ENCODE data around the gene VTI1A. TPM values are rescaled to one million over a fixed set of nuclear protein-coding genes. Genes with fewer than 3 reads are reported as not detected.

The VTI1A gene
- total and polyA plus RNA-seq, 2 of the 13 experiments (the other 11 are each of a cell fraction or from before 2014, with no cell fraction given): 11.7 to 32.7 TPM

DNA sequence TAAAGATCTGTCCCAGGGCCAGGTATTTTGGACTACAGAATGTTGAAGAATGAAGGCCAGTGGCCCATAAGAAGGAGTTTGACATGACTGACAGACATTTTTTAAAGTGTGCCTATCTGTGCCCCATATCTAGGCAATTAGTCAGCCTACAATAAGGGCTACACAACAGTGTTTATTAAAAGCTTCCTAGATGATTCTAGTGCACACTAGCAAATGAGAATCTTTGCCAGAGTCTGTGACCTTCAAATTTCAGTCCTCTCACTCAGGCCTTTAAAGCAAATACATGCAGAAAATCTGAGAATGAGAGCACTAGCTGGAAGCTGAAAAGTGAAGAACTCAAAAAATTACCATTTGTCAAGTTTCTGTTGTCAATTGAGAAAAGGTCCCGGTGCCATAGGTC, 208.7 kb downstream of the VTI1A start:
- BruUV-seq (replicated peaks): no TSS peak
- H3K27ac ChIP-seq (ENCODE audit: extremely low read length, insufficient read depth, low read length): peak overlapping the region; percentile 19
- ChIA-PET CTCF (ENCODE audit: low intra/inter-chr PET ratio, low total read pairs) (no interaction called here), POLR2A (interaction anchor here (0.7 kb wide), 1 partner anchor 18 kb away, joined by 3 read pairs; no protein-coding TSS in a partner anchor)
- no peaks in the 10 kb centered on the region for H4K20me1 ChIP-seq (ENCODE audit: insufficient read depth, low read length)
- no peak overlapping the region for H2AFZ ChIP-seq (ENCODE audit: low read length)
- intact Hi-C loops (cut with micrococcal nuclease; ENCODE audit: unreplicated experiment): no loop called here
- peaks cover 84% of the 10 kb centered on the region for H3K4me1 ChIP-seq (ENCODE audit: insufficient read depth, low read length)
- H3K4me3 ChIP-seq (replicated peaks in 1 of 3; ENCODE audit: insufficient read depth in 1 of 3, low read depth in 2 of 3, low read length in 3 of 3): no peak overlapping the region
- TF ChIP-seq, protein P1, sequence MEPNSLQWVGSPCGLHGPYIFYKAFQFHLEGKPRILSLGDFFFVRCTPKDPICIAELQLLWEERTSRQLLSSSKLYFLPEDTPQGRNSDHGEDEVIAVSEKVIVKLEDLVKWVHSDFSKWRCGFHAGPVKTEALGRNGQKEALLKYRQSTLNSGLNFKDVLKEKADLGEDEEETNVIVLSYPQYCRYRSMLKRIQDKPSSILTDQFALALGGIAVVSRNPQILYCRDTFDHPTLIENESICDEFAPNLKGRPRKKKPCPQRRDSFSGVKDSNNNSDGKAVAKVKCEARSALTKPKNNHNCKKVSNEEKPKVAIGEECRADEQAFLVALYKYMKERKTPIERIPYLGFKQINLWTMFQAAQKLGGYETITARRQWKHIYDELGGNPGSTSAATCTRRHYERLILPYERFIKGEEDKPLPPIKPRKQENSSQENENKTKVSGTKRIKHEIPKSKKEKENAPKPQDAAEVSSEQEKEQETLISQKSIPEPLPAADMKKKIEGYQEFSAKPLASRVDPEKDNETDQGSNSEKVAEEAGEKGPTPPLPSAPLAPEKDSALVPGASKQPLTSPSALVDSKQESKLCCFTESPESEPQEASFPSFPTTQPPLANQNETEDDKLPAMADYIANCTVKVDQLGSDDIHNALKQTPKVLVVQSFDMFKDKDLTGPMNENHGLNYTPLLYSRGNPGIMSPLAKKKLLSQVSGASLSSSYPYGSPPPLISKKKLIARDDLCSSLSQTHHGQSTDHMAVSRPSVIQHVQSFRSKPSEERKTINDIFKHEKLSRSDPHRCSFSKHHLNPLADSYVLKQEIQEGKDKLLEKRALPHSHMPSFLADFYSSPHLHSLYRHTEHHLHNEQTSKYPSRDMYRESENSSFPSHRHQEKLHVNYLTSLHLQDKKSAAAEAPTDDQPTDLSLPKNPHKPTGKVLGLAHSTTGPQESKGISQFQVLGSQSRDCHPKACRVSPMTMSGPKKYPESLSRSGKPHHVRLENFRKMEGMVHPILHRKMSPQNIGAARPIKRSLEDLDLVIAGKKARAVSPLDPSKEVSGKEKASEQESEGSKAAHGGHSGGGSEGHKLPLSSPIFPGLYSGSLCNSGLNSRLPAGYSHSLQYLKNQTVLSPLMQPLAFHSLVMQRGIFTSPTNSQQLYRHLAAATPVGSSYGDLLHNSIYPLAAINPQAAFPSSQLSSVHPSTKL (CRISPR knock-in tag; IDR thresholded peaks at IDR 0.05): peak; percentile 34; the same call in 1 of the 2 replicates
- TF ChIP-seq CREB1 (IDR thresholded peaks at IDR 0.05) (no peak), CREB1 (CRISPR knock-in tag; IDR thresholded peaks at IDR 0.05) (peak; percentile 38; the same call in 1 of the 2 replicates), ZNF710 (CRISPR knock-in tag; IDR thresholded peaks at IDR 0.05; ENCODE audit: borderline replicate concordance) (no peak), ZNF761 (CRISPR knock-in tag; conservative IDR thresholded peaks at IDR 0.05) (no peak), ZFX (CRISPR knock-in tag; IDR thresholded peaks at IDR 0.05; ENCODE audit: low read depth) (0 out of 2 replicates have a peak, but pooled peaks have one; percentile 21)
- TF ChIP-seq, protein P2, sequence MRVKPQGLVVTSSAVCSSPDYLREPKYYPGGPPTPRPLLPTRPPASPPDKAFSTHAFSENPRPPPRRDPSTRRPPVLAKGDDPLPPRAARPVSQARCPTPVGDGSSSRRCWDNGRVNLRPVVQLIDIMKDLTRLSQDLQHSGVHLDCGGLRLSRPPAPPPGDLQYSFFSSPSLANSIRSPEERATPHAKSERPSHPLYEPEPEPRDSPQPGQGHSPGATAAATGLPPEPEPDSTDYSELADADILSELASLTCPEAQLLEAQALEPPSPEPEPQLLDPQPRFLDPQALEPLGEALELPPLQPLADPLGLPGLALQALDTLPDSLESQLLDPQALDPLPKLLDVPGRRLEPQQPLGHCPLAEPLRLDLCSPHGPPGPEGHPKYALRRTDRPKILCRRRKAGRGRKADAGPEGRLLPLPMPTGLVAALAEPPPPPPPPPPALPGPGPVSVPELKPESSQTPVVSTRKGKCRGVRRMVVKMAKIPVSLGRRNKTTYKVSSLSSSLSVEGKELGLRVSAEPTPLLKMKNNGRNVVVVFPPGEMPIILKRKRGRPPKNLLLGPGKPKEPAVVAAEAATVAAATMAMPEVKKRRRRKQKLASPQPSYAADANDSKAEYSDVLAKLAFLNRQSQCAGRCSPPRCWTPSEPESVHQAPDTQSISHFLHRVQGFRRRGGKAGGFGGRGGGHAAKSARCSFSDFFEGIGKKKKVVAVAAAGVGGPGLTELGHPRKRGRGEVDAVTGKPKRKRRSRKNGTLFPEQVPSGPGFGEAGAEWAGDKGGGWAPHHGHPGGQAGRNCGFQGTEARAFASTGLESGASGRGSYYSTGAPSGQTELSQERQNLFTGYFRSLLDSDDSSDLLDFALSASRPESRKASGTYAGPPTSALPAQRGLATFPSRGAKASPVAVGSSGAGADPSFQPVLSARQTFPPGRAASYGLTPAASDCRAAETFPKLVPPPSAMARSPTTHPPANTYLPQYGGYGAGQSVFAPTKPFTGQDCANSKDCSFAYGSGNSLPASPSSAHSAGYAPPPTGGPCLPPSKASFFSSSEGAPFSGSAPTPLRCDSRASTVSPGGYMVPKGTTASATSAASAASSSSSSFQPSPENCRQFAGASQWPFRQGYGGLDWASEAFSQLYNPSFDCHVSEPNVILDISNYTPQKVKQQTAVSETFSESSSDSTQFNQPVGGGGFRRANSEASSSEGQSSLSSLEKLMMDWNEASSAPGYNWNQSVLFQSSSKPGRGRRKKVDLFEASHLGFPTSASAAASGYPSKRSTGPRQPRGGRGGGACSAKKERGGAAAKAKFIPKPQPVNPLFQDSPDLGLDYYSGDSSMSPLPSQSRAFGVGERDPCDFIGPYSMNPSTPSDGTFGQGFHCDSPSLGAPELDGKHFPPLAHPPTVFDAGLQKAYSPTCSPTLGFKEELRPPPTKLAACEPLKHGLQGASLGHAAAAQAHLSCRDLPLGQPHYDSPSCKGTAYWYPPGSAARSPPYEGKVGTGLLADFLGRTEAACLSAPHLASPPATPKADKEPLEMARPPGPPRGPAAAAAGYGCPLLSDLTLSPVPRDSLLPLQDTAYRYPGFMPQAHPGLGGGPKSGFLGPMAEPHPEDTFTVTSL (CRISPR knock-in tag; IDR thresholded peaks at IDR 0.05; ENCODE audit: borderline replicate concordance): peak; percentile 53; the same call in 1 of the 2 replicates
- H3K4me2 ChIP-seq (ENCODE audit: low read depth, low read length): no peak overlapping the region
- no peaks in the 10 kb centered on the region for H3K36me3 ChIP-seq (replicated peaks in 1 of 2; ENCODE audit: control insufficient read depth in 1 of 2, insufficient read depth in 2 of 2, low read length in 2 of 2)
- no peak overlapping the region for H3K9ac ChIP-seq (ENCODE audit: insufficient read depth, low read depth, low read length)
- H3K9me3 ChIP-seq (ENCODE audit: low read length): no peaks in the 10 kb centered on the region
- H3K79me2 ChIP-seq (ENCODE audit: insufficient read depth, low read length): no peaks in the 10 kb centered on the region
- WGBS (ENCODE audit: low lambda C conversion rate): 81% methylated on average over 1 of the region's 1 CpG
- H3K27me3 ChIP-seq (ENCODE audit: control insufficient read depth in 1 of 2, insufficient read depth in 2 of 2, low read length in 2 of 2): no peaks in the 10 kb centered on the region
- no peak for FAIRE-seq
- ATAC-seq: no peak
- DNase-seq (ENCODE audit: low spot score): peak; percentile 16
- in situ Hi-C loops (cut with HindIII; ENCODE audit: extremely low pct_ligation_motif_present, low pct_unique_long_range_greater_than_20kb): no loop called here

All from HepG2 (cell line).